ENCODE results near the gene NCOA5. TPM values are rescaled to one million over a fixed set of nuclear protein-coding genes. Genes with fewer than 3 reads are reported as not detected.

The NCOA5 gene
- polyA plus RNA-seq, 1 experiment = 19.0 TPM

DNA sequence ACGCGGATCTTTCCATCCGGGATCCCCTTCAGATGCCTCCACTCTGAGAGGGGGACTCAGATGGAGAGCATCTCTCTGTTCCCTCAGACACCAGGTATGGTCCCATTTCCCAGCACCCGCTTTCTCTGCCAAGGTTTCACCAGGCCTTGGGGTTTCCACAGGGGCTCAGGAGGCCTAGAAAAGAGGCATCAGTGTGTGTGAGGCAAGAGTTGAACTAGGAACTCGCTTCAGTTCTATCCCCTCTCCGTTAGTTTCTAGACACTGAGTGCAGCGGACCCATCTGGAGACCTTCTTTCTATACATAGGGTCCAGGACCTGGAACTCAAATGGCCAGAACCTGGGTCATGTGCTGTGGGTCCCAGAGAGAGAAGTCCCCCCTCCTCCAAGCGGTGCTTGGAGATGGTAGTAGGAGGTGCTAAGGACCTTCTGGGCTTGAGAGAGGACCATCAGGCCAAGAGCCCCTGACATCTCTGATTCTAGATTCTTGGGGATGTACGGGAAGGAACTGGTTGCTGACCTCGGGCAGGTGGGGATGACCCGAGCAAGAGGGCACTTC is 58.7 kb downstream of the NCOA5 start:
- POLR2A ChIA-PET = no interaction called here
- no peak overlapping the region for H3K4me3 ChIP-seq (ENCODE audit: low read depth, low read length)
- TF ChIP-seq, protein P1, sequence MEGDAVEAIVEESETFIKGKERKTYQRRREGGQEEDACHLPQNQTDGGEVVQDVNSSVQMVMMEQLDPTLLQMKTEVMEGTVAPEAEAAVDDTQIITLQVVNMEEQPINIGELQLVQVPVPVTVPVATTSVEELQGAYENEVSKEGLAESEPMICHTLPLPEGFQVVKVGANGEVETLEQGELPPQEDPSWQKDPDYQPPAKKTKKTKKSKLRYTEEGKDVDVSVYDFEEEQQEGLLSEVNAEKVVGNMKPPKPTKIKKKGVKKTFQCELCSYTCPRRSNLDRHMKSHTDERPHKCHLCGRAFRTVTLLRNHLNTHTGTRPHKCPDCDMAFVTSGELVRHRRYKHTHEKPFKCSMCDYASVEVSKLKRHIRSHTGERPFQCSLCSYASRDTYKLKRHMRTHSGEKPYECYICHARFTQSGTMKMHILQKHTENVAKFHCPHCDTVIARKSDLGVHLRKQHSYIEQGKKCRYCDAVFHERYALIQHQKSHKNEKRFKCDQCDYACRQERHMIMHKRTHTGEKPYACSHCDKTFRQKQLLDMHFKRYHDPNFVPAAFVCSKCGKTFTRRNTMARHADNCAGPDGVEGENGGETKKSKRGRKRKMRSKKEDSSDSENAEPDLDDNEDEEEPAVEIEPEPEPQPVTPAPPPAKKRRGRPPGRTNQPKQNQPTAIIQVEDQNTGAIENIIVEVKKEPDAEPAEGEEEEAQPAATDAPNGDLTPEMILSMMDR (IDR thresholded peaks at IDR 0.05; ENCODE audit: insufficient read depth, low read depth, low read length) = no peak
- DNase-seq (ENCODE audit: low read depth) = no peak
- CTCF ChIA-PET = interaction anchor here (0.6 to 0.8 kb wide), 2 partner anchors 8 to 291 kb away, joined by 4 to 7 read pairs; no protein-coding TSS in a partner anchor
- H3K36me3 ChIP-seq (ENCODE audit: control insufficient read depth, insufficient read depth, low read length) = no peaks in the 10 kb centered on the region
- H3K27me3 ChIP-seq (ENCODE audit: control insufficient read depth, insufficient read depth, low read length) = peaks cover 29% of the 10 kb centered on the region

DNA sequence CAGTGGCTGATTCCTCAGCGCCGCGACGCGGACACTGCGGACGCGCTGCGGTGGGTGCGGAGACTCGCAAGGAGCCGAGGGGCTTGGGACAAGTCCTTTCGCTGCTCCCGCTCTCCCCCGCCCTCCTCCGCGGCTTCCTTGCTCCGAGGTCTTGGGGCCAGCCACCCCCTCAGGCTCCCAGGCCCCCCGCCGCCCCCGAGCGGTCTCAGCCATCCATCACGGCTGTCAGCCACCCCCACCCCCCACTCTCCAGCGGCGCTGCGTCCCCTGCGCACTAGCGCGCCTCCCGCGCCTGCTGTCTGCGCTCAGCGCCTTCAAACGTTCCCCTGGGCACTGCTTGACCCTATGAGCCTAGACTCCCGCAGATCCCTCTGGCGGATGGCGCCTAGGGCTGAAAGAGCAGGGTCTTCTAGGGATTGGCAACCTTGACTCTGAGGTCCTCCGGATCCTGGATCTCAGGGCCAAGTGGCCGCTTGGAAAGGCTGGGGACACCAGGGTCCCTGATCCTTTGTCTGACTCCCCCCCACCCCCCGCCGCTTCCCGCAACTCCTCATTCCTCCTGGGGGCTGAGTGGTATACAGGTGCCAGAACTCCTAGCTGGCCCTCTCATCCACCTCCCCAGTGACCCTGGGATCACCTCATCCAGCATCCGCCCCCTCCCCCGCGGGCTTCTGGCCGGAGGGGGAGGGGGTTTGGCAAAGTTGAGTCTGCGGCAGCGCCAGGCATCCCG is 59.3 kb downstream of the NCOA5 start:
- peaks cover 29% of the 10 kb centered on the region for H3K27me3 ChIP-seq (ENCODE audit: control insufficient read depth, insufficient read depth, low read length)
- H3K4me3 ChIP-seq (ENCODE audit: low read depth, low read length) = no peak overlapping the region
- TF ChIP-seq, protein P1 (IDR thresholded peaks at IDR 0.05; ENCODE audit: insufficient read depth, low read depth, low read length) = no peak
- ChIA-PET CTCF (interaction anchor here (0.6 to 1.9 kb wide), 2 partner anchors 16 to 292 kb away, joined by 4 read pairs; no protein-coding TSS in a partner anchor), POLR2A (no interaction called here)
- no peak for DNase-seq (ENCODE audit: low read depth)
- no peaks in the 10 kb centered on the region for H3K36me3 ChIP-seq (ENCODE audit: control insufficient read depth, insufficient read depth, low read length)

DNA sequence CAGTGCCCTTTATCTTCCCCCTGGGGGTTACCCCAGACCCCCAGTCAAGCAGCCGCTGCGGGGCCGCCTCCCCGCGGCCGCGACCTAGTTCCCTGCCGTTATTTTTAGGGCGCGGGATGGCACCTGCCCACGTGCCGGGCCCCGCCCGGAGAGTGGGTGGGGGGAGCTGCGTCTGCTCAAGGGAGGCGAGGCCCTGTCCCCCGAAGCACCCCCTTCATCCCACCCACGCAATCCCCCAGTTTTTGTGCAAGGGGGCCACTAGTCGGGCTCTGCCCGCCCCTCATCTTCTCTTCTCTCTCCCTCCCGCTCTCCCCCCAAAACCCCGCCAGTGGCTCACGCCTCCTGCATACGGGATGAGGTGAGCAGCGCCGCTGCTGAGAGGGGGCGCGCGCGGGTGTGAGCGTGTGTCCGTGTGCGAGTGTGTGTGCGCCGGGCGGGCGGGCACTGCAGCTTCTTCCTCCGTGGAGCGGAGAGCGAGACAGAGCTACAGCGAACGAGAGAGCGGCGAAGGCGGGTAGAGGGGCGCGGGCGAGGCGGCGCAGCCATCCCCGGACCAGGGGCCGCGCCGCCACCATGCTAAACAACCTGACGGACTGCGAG is 60.9 kb downstream of the NCOA5 start, which contains the start of gene SLC12A5:
SLC12A5 (plus strand) TSS at position 444 of the 600 bp plus-strand sequence; CDS start at position 574, 130 bp downstream.
- H3K36me3 ChIP-seq (ENCODE audit: control insufficient read depth, insufficient read depth, low read length) = no peaks in the 10 kb centered on the region
- TF ChIP-seq, protein P1 (IDR thresholded peaks at IDR 0.05; ENCODE audit: insufficient read depth, low read depth, low read length) = no peak
- peaks cover 28% of the 10 kb centered on the region for H3K27me3 ChIP-seq (ENCODE audit: control insufficient read depth, insufficient read depth, low read length)
- ChIA-PET CTCF (interaction anchor here (0.9 to 1.9 kb wide), 3 partner anchors 14 to 39 kb away, joined by 3 to 4 read pairs (median 3); no protein-coding TSS in a partner anchor), POLR2A (no interaction called here)
- no peak for DNase-seq (ENCODE audit: low read depth)
- H3K4me3 ChIP-seq (ENCODE audit: low read depth, low read length) = no peak within 1 kb of the TSS

DNA sequence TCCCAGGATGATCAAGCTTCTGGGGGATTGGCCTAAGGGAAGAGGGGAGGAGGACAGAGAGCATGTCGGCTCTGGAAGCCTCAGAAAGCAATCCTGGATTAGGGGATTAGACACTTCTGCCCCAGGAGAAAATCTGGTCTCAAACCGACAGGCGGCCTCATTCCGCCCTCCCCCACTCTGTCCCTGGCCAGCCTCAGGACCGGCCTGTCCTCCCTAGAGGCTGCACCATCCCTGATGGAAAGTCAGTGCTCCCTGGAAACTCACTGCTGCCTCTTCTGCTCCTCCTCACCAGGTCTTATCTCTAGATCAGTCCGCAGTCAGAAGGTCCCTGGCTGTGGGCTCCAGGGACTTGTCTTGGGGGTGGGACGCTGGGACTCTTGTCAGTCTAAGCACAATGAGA is 61.7 kb downstream of the NCOA5 start:
- H3K4me3 ChIP-seq (ENCODE audit: low read depth, low read length) = no peak overlapping the region
- no peaks in the 10 kb centered on the region for H3K36me3 ChIP-seq (ENCODE audit: control insufficient read depth, insufficient read depth, low read length)
- no peak for DNase-seq (ENCODE audit: low read depth)
- TF ChIP-seq, protein P1 (IDR thresholded peaks at IDR 0.05; ENCODE audit: insufficient read depth, low read depth, low read length) = no peak
- POLR2A ChIA-PET = interaction anchor here (0.6 kb wide), 1 partner anchor 26 kb away, joined by 3 read pairs; no protein-coding TSS in a partner anchor
- CTCF ChIA-PET = interaction anchor here (0.8 to 1.8 kb wide), 3 partner anchors 8 to 14 kb away, joined by 4 to 12 read pairs (median 5); no protein-coding TSS in a partner anchor
- peaks cover 24% of the 10 kb centered on the region for H3K27me3 ChIP-seq (ENCODE audit: control insufficient read depth, insufficient read depth, low read length)

Data from BJ (cell line).